Measurements from ENCODE around the gene FOLR2. TPM values are rescaled to one million over a fixed set of nuclear protein-coding genes. Genes with fewer than 3 reads are reported as not detected.

FOLR2 gene
- total RNA-seq, 3 donors from 2014 or later (not counting 1 experiment from before 2014, with no cell fraction given) = not detected

- H3K36me3 ChIP-seq (ENCODE audit: control insufficient read depth, insufficient read depth, low read length) = no peaks in the 10 kb centered on the region
- H3K4me1 ChIP-seq (ENCODE audit: control insufficient read depth, insufficient read depth, low read length) = peaks cover 3% of the 10 kb centered on the region
- H3K9me3 Mint-ChIP-seq = no peaks in the 10 kb centered on the region
- intact Hi-C loops (cut with micrococcal nuclease) = no loop called here
- 91% methylated on average over 7 of the region's 8 CpGs for WGBS (ENCODE audit: insufficient coverage)
- no peaks in the 10 kb centered on the region for H3K36me3 Mint-ChIP-seq
- TF ChIP-seq CTCF (IDR thresholded peaks at IDR 0.05) = no peak
- H3K9me3 ChIP-seq (ENCODE audit: control insufficient read depth, insufficient read depth, low read length) = no peaks in the 10 kb centered on the region
- H3K27ac ChIP-seq (ENCODE audit: low read length) = no peak overlapping the region
- no peak overlapping the region for H3K4me3 ChIP-seq (ENCODE audit: low read length)
- H3K27me3 ChIP-seq (ENCODE audit: control insufficient read depth, insufficient read depth, low read length) = no peaks in the 10 kb centered on the region
- no peak for DNase-seq
- no peaks in the 10 kb centered on the region for H3K27me3 Mint-ChIP-seq (ENCODE audit: low read depth in 2 of 2)
- no peak overlapping the region for H3K4me3 Mint-ChIP-seq
- ATAC-seq = no peak
- H3K27ac Mint-ChIP-seq = no peak overlapping the region
- H3K4me1 Mint-ChIP-seq = peaks cover 12 to 13% of the 10 kb centered on the region in 2 donors
These were observed 42.1 kb upstream of the FOLR2 start for GRCh38 chr11:72174302-72175070.

- DNase-seq (no peak), ATAC-seq (no peak)
- H3K4me1 Mint-ChIP-seq = no peaks in the 10 kb centered on the region
- H3K4me3 ChIP-seq (ENCODE audit: low read length) = no peak overlapping the region
- no peaks in the 10 kb centered on the region for H3K9me3 ChIP-seq (ENCODE audit: control insufficient read depth, insufficient read depth, low read length)
- no peaks in the 10 kb centered on the region for H3K9me3 Mint-ChIP-seq
- 89% methylated on average over 5 of the region's 6 CpGs for WGBS (ENCODE audit: insufficient coverage)
- no peak for TF ChIP-seq CTCF (IDR thresholded peaks at IDR 0.05)
- no peaks in the 10 kb centered on the region for H3K36me3 ChIP-seq (ENCODE audit: control insufficient read depth, insufficient read depth, low read length)
- H3K27me3 Mint-ChIP-seq (ENCODE audit: low read depth in 2 of 2) = peaks cover 5 to 15% of the 10 kb centered on the region in 2 donors
- H3K27ac Mint-ChIP-seq = no peak overlapping the region
- no peaks in the 10 kb centered on the region for H3K27me3 ChIP-seq (ENCODE audit: control insufficient read depth, insufficient read depth, low read length)
- H3K4me1 ChIP-seq (ENCODE audit: control insufficient read depth, insufficient read depth, low read length) = no peaks in the 10 kb centered on the region
- H3K36me3 Mint-ChIP-seq = no peaks in the 10 kb centered on the region
- no peak overlapping the region for H3K27ac ChIP-seq (ENCODE audit: low read length)
- intact Hi-C loops (cut with micrococcal nuclease) = no loop called here
- no peak overlapping the region for H3K4me3 Mint-ChIP-seq
These were observed 38.9 kb upstream of the FOLR2 start for GRCh38 chr11:72177656-72178055.

- no peak overlapping the region for H3K27ac ChIP-seq (ENCODE audit: low read length)
- no peaks in the 10 kb centered on the region for H3K9me3 Mint-ChIP-seq
- no peak overlapping the region for H3K27ac Mint-ChIP-seq
- no peaks in the 10 kb centered on the region for H3K27me3 ChIP-seq (ENCODE audit: control insufficient read depth, insufficient read depth, low read length)
- DNase-seq (no peak), ATAC-seq (no peak)
- no peaks in the 10 kb centered on the region for H3K36me3 Mint-ChIP-seq
- H3K4me1 Mint-ChIP-seq = peaks cover 6 to 9% of the 10 kb centered on the region in 2 donors
- peaks cover 9 to 23% of the 10 kb centered on the region in 2 donors for H3K27me3 Mint-ChIP-seq (ENCODE audit: low read depth in 2 of 2)
- H3K4me3 ChIP-seq (ENCODE audit: low read length) = no peak overlapping the region
- intact Hi-C loops (cut with micrococcal nuclease) = no loop called here
- H3K36me3 ChIP-seq (ENCODE audit: control insufficient read depth, insufficient read depth, low read length) = no peaks in the 10 kb centered on the region
- 83% methylated on average over 5 of the region's 7 CpGs for WGBS (ENCODE audit: insufficient coverage)
- no peak for TF ChIP-seq CTCF (IDR thresholded peaks at IDR 0.05)
- no peaks in the 10 kb centered on the region for H3K4me1 ChIP-seq (ENCODE audit: control insufficient read depth, insufficient read depth, low read length)
- H3K4me3 Mint-ChIP-seq = no peak overlapping the region
- H3K9me3 ChIP-seq (ENCODE audit: control insufficient read depth, insufficient read depth, low read length) = no peaks in the 10 kb centered on the region
These were observed 37.4 kb upstream of the FOLR2 start for GRCh38 chr11:72179049-72179803.
